VCaP (cell line): ENCODE measurements around the gene TPPP.
"Not testable (repeated sequence)": the region's sequence is repeated elsewhere in the genome, so short reads cannot be mapped to it uniquely, and the experiment has no call there.

Experiments
- H3K27ac ChIP-seq: fragments of 450-650 bp; 2 replicates; pipeline ENCODE4 v1.5.1; 2017
- CTCF ChIP-seq: fragments of 450-650 bp; conservative IDR thresholded peaks from 2 replicates; pipeline ENCODE4 v1.5.1; 2017; ENCODE audit warnings: mild to moderate bottlenecking, moderate library complexity

Gene TPPP

GRCh38 chr5:695475-695874, 2.3 kb upstream of the TPPP start:
- H3K27ac ChIP-seq = not testable (repeated sequence)

GRCh38 chr5:694042-694431, 885 bp upstream of the TPPP start:
- H3K27ac ChIP-seq = not testable (repeated sequence)

- H3K27ac ChIP-seq = not testable (repeated sequence)
Measured at GRCh38 chr5:692529-693041, 567 bp downstream of the TPPP start.

- TF ChIP-seq CTCF = no peak
- H3K27ac ChIP-seq = no peak overlapping the region
Measured at GRCh38 chr5:691817-692528, 1.2 kb downstream of the TPPP start.

GRCh38 chr5:691049-691448, 2.1 kb downstream of the TPPP start:
- H3K27ac ChIP-seq = not testable (repeated sequence)

GRCh38 chr5:690293-690692, 2.9 kb downstream of the TPPP start:
- H3K27ac ChIP-seq = not testable (repeated sequence)

- not testable (repeated sequence) for H3K27ac ChIP-seq
Measured at GRCh38 chr5:688348-689010, 4.7 kb downstream of the TPPP start.

GRCh38 chr5:686936-687335, 6.2 kb downstream of the TPPP start:
- not testable (repeated sequence) for H3K27ac ChIP-seq

- H3K27ac ChIP-seq = not testable (repeated sequence)
Measured at GRCh38 chr5:686172-686523, 7.0 kb downstream of the TPPP start.

- H3K27ac ChIP-seq = no peak overlapping the region
Measured at GRCh38 chr5:685262-686171, 7.6 kb downstream of the TPPP start.

GRCh38 chr5:684751-685216, 8.4 kb downstream of the TPPP start:
- H3K27ac ChIP-seq = no peak overlapping the region
- no peak for TF ChIP-seq CTCF

More at GRCh38 chr5:685262-686171, 7.6 kb downstream of the TPPP start:
- TF ChIP-seq CTCF = no peak
